Measurements from ENCODE around the gene SNAPIN.
"Not testable (repeated sequence)": the region's sequence is repeated elsewhere in the genome, so short reads cannot be mapped to it uniquely, and the experiment has no call there.

Gene SNAPIN

GRCh38 chr1:153646672-153647345 is 11.7 kb upstream of the SNAPIN start:
- in situ Hi-C loops (cut with MboI; ENCODE audit: low sequenced_read_pairs) = no loop called here

DNA sequence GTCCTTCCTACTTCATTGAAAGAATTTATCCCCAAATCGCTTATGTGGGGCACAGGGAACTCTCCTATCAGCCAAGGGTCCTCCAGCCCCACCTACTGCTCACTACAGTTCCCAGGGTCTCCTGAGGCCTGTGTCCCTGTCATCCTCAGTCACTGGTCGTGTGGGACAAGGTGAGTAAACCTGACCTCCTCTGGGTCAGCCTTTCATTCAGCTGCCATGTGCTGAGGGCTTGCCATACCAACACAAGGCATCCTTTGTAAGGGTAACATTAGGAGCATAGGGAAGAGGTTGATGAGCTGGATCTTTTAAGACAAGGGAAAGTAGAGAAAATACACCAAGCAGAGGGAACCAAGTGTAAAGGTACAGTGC is 11.2 kb upstream of the SNAPIN start:
- in situ Hi-C loops (cut with MboI; ENCODE audit: low sequenced_read_pairs) = no loop called here

DNA sequence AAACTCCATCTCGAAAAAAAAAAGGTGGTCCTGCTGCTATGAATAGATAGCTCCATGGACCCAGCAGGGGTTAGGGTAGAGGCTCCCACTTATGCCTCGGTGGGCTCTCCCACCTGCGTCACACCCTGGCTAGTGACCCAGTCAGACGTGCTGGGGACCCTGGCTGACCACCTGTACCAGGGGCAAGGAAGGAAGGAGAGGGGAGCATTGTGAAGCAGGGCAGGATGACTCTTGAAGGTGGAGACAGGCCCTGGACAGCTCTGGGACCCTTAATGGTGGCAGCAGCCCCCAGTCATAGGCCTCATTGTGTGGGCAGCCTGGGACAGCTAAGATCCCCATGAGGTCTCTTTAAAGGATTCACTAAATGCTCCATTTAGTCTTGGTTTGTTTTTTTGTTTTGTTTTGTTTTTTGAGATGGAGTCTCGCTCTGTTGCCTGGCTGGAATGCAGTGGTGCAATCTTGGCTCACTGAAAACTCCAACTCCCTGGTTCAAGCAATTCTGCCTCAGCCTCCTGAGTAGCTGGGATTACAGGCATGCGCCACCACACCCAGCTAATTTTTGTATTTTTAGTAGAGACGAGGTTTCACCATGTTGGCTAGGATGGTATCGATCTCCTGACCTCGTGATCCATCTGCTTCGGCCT is 10.4 kb upstream of the SNAPIN start:
- in situ Hi-C loops (cut with MboI; ENCODE audit: low sequenced_read_pairs) = no loop called here

GRCh38 chr1:153649137-153649862 is 9.2 kb upstream of the SNAPIN start:
- in situ Hi-C loops (cut with MboI; ENCODE audit: low sequenced_read_pairs) = no loop called here

GRCh38 chr1:153649863-153650235 is 8.7 kb upstream of the SNAPIN start:
- in situ Hi-C loops (cut with MboI; ENCODE audit: low sequenced_read_pairs) = no loop called here

DNA sequence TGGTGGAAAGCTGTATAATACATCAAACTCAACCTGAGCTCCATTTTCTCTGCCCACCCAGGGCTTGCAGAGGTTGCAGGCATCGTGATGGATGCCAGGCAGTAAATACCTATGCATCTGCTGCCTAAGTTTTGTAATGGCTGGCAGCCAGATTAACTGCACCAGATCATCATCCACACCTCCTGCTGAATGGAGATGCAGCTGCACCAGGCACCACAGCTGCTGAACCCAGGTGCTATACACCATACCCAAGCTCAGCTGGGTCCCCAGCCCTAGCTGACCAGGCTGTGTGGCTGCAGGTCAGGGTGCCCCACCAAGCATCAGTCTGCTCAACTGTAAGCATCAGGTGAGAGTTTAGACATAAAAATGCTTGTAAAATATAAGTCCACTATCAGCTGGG is 6.7 kb upstream of the SNAPIN start:
- in situ Hi-C loops (cut with MboI; ENCODE audit: low sequenced_read_pairs) = no loop called here

GRCh38 chr1:153652805-153653500 is 5.5 kb upstream of the SNAPIN start:
- in situ Hi-C loops (cut with MboI; ENCODE audit: low sequenced_read_pairs) = no loop called here

DNA sequence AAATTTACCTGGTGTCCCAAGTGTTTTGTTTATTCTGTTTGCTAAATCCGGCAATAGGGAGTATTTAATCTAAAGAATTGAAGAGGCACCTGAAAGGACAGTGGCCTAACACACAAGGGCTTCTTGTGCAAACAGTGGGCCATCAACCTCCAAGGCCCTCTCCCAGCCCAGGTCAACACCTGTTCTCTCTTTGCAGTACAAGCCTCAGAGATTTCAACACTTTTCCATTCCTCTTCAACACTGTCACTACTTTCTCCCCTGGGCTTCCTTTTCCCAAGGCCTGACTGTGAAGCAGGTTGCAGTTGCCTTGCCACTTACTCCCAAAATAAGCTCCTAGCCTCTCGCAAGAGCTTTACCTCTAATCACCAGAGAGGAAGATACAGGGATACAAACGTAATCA is 3.2 kb upstream of the SNAPIN start:
- in situ Hi-C loops (cut with MboI; ENCODE audit: low sequenced_read_pairs) = no loop called here

DNA sequence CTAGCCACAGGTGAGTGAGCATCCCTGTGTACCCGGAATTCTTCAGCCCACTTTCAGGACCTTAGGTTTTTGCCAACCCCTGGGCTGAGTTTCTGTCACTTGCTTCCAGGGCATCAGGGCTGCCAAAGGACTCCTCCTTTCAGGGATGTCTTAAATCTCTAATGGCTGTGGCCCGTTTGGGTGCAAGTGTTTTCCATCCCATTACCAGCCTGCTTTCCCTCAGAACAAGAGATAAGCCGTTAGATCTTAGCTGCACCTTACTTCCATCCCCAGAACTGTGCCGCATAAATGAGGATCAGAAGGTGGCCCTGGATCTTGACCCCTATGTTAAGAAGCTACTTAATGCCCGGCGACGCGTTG is 652 bp downstream of the SNAPIN start:
- in situ Hi-C loops (cut with MboI; ENCODE audit: low sequenced_read_pairs) = no loop called here

- in situ Hi-C loops (cut with MboI; ENCODE audit: low sequenced_read_pairs) = no loop called here
Measured at GRCh38 chr1:153659656-153660055, 1.2 kb downstream of the SNAPIN start.

DNA sequence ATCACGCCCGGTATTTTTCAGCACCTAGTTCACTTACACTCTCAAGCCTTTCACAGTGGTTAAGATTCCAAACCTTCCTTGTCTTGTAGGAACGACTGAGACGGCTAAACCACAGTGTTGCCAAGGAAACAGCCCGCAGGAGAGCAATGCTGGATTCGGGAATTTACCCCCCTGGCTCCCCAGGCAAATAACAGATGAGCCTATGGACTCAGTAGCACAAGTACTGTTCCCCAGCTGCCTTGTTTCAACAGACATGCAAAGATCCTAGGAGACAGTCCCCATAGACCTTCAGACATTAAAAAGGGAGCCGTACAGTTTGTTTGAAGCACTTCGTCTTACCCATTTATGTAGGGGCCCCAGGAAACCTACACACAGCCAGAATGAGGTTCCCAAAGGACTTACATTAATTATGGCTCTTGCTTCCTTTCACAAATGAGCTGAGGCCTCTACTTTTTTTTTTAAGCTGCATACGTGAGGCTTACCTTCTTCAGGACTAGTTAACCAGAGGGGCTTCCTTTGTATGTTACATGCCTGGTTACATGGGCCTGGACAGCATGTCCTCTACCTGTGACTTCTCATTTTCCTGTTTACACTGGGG is 2.7 kb downstream of the SNAPIN start:
- in situ Hi-C loops (cut with MboI; ENCODE audit: low sequenced_read_pairs) = no loop called here

- in situ Hi-C loops (cut with MboI; ENCODE audit: low sequenced_read_pairs) = no loop called here
Measured at GRCh38 chr1:153662269-153662668, 3.8 kb downstream of the SNAPIN start.

DNA sequence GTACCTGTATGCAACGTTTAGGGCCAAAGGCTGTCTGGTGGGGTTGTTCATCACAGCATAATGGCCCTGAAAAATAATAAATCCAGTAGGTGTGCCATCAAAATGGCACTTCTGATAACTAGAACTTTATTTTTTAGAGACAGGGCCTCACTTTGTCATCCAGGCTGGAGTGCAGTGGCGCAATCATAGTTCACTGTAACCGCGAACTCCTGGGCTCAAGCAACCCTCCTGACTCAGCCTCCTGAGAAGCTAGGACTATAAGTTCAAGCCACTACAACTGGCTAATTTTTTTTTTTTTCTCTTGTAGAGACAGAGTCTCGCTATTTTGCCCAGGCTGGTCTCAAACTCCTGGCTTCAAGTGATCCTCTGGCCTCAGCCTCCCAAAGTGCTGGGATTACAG is 4.7 kb downstream of the SNAPIN start:
- in situ Hi-C loops (cut with MboI; ENCODE audit: low sequenced_read_pairs) = no loop called here

DNA sequence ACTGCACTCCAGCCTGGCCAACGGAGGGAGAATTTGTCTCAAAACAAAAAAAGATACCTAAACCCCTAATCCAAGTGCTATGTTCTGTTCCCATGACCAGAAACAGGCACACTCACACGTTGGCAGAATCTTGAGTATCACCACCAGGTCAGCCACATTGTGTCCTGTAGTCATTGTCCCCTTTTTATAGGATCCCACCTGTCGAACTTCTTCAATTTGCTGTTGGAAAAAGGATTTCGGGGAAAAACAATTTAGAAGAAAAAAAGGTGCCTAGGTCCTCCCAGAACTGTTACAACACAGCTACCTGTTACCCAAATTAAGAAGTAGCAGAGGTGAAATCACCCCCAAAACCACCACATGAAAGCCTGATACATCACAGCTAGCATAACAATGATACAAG is 8.9 kb downstream of the SNAPIN start:
- in situ Hi-C loops (cut with MboI; ENCODE audit: low sequenced_read_pairs) = no loop called here

- in situ Hi-C loops (cut with MboI; ENCODE audit: low sequenced_read_pairs) = not testable (repeated sequence)
Measured at GRCh38 chr1:153668672-153669071, 10.2 kb downstream of the SNAPIN start.

DNA sequence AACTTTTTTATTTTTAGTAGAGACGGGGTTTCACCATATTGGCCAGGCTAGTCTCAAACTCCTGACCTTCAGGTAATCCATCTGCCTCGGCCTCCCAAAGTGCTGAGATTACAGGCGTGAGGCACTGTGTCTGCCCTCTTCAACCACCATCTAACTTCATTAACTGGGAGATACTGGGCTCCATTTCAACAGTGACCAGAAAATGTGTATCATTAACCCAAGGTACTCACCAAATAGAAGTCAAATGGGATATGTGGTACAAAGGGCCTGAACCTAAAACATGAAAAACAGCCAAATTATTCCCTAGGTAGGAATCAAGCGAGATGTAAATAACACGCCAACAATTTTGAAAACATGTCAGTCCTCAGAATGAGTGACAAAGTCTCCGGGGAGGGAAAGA is 11.1 kb downstream of the SNAPIN start:
- in situ Hi-C loops (cut with MboI; ENCODE audit: low sequenced_read_pairs) = no loop called here

GRCh38 chr1:153670257-153670858 is 11.9 kb downstream of the SNAPIN start:
- in situ Hi-C loops (cut with MboI; ENCODE audit: low sequenced_read_pairs) = no loop called here

- in situ Hi-C loops (cut with MboI; ENCODE audit: low sequenced_read_pairs) = no loop called here
Measured at GRCh38 chr1:153670859-153671627, 12.5 kb downstream of the SNAPIN start, which contains the start of gene ILF2. ILF2 (minus strand) TSS chr1:153670993; CDS start chr1:153670922, 71 bp downstream.

- in situ Hi-C loops (cut with MboI; ENCODE audit: low sequenced_read_pairs) = not testable (repeated sequence)
Measured at GRCh38 chr1:153671628-153672353, 13.3 kb downstream of the SNAPIN start.
